GM21723 (cell line): Measurements from ENCODE around the gene RAMP2.
"Not testable (repeated sequence)": the region's sequence is repeated elsewhere in the genome, so short reads cannot be mapped to it uniquely, and the experiment has no call there.

ENCODE experiments used
- ATAC-seq: cut with Tn5 transposase; IDR thresholded peaks from one replicate; pipeline ENCODE4 v1.9.1; 2021; ENCODE audit warnings: mild to moderate bottlenecking, moderate library complexity; ENCODE audit not compliant: unreplicated experiment

Gene RAMP2

DNA sequence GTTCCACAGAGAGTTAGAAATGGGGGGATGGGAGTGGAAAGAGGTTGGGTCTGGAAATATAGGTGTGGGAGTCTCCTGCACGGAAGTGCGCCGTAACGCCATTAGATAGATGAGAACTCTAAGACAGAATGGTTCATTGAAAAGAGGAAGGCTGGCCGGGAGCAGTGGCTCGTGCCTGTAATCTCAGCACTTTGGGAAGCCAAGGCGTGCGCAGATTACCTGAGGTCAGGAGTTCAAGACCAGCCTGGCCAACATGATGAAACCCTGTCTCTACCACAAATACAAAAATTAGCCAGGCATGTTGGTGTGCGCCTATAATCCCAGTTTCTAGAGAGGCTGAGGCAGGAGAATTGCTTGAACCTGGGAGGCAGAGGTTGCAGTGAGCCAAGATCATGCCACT lies 7.0 kb downstream of the RAMP2 start:
- ATAC-seq = not testable (repeated sequence)

DNA sequence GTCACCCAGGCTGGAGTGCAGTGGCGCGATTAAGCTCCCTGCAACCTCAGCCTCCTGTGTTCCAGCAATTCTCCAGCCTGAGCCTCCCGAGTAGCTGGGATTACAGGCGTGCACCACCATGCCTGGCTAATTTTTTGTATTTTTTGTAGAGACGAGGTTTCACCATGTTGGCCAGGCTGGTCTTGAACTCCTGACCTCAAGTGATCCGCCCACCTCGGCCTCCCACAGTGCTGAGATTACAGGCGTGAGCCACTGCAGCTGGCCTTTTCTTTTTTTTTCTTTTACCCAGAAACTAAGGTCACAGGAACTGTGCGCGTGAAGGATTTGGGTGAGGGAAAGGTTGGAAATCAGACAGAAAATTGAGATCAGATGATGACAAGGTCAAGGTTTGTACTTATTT lies 8.9 kb downstream of the RAMP2 start:
- not testable (repeated sequence) for ATAC-seq

- ATAC-seq = no peak
Observed at GRCh38 chr17:42772945-42773289, 11.9 kb downstream of the RAMP2 start.

GRCh38 chr17:42773290-42774035 lies 12.4 kb downstream of the RAMP2 start, which contains the start of gene VPS25:
Gene VPS25 (plus strand): TSS chr17:42773449. CDS start chr17:42773476, 27 bp downstream.
- no peak for ATAC-seq

DNA sequence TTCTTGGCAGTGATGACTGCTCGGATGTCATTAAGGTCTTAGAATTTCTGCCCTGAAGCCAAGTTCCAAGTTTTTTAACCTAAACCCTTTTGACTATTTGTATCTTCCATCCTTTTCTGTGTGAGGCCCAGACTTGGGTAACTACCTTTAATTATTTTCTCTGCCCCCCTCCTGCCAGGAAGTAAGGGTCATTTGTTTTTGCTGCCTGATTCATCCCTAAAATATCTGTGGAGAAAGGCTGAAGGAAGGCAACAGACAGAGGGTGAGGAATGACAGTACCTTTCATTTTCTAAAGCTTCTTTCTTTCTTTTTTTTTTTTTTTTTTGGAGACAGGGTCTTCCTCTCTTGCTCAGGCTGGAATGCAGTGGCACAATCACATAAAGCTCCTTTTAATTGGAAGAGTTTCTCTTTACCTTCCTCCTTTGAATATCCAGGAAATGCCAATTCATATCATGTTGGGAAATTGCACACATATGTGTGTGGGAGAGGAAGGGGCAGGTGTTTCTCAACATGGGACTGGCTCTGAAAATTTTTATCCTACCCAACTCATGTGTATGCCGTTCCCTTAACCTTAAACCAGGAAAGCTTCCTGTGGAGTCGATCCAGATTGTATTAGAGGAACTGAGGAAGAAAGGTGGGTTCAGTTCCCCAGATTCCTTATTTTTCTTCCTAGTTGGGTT lies 13.2 kb downstream of the RAMP2 start:
- no peak for ATAC-seq

GRCh38 chr17:42775534-42776098 lies 14.6 kb downstream of the RAMP2 start:
- ATAC-seq = no peak

GRCh38 chr17:42778570-42778969 lies 17.5 kb downstream of the RAMP2 start:
- no peak for ATAC-seq

DNA sequence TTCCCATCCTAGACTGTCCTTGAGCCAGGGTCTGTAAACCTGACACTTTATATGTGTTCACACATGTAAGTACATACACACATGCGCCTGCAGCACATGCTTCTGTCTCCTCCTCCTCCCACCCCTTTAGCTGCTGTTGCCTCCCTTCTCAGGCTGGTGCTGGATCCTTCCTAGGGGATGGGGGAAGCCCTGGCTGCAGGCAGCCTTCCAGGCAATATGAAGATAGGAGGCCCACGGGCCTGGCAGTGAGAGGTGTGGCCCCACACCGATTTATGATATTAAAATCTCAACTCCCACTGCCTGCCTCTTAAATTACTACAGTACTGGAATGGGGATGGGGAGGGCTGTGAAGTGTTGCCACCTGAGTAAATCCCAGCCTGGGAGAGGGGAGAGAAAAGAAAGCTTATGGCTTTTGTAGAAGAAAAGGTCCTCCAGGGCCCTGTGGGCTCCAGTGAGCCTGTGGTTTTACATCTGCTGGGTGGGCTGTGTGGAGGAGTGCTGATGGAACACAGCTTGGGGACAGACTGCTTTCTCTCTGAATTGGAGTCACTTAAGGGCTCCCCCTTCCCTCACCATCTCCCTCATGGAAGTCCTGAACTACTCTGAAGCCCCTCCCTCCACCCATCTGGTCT lies 18.4 kb downstream of the RAMP2 start:
- ATAC-seq = no peak

DNA sequence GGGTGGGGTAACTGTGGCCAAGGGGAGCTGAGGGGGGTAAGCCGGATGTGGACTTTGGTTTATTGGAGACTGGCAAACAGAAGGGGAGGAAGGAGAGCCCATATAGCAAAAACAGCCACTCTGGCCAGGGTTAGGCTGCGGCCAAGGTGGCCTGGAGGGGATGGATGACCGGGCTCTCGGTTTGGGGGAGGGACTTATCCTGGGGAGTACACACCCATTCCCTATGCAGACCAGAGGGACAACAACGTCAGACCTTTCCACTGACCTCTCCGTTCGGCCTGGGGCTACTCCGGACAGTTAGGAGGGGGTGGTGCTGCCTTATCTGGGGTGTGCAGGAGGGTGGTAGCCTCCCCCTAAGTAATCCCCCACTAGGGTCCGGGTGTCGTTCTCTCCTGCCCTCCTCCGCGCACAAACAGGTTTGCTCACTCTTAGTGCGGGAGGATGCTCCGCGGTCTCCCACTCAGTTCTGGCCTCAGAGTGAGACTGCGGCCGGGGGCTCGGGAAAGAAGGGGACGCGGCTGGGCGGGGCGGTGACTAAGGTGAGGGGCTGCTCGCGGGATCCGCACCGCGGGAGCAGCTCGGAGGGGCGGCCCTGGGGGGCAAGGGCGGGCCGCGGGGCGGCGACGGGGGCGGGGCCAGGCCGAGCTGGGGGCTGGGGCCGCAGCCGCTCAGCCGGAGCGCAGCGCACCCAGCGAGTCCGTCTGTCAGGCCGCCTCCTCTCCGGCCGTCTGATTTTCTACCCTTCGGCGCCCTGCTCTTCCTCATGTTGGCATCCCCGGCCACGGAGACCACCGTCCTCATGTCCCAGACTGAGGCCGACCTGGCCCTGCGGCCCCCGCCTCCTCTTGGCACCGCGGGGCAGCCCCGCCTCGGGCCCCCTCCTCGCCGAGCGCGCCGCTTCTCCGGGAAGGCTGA lies 19.2 kb downstream of the RAMP2 start, which contains the start of gene WNK4:
WNK4 (plus strand) TSS at position 675 of the 915 bp plus-strand sequence; CDS start at position 764, 89 bp downstream.
- ATAC-seq = no peak

GRCh38 chr17:42780851-42781638 lies 20.0 kb downstream of the RAMP2 start:
- no peak for ATAC-seq

DNA sequence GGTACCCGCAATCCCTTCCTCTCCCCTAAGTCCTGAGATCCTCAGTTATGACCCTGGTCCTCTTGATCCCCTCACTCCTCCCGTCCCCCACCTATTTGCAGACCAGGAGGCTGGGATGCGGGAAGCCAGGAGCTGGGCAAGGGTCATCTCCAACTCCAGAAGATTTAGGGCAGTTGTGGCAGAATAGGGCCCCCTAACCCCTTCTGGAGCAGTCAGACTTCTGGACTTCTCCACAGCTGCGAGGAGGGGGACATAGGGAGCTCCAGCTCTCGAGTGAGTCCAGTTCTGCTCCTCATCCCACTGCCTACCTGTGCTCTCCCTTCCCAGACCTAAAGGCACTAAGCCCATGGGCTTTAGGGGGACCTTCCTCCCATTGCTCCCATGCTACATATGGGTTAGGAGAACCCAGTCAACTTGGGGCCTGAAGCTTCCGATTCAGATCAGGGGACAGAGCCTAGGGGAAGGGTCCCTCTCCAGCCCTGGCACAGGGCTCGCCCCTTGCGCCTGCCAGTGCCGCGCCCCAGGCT lies 20.7 kb downstream of the RAMP2 start:
- no peak for ATAC-seq

DNA sequence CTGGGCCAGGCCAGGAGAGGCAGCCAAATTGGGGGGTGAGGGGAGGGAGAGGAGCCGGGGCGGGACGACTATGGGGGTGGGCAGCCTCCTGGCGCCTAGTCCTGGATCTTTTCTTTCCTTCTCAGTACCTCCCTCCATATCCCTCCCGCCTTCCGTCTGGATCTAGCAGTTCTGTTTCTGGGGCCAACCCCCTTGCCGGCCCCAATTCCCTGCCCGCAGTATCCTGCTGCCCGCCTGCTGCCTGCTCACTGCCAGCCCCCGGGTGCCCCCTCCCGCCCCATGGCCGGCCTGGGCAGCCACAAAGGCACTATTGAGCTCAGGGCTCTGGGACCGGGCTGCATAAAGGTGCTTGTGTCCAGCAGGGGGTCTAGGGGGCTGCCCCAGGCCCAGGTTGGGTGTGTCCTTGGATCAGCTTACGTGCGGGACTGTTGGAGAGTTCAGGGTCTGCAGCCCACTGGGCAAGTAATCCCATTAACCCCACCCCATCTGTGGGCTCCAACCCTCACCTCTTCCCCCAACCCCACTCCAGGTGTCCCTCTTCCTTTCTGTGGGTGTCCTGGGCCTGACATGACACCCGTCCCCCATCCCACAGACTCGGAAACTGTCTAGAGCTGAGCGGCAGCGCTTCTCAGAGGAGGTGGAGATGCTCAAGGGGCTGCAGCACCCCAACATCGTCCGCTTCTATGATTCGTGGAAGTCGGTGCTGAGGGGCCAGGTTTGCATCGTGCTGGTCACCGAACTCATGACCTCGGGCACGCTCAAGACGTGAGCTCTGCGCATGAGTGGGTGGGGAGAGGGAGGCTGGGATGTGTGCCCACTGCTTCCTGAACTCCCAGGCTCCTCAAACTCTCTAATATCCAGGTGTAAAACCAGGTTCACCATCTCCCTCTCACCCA lies 21.4 kb downstream of the RAMP2 start:
- no peak for ATAC-seq

GRCh38 chr17:42783062-42783790 lies 22.2 kb downstream of the RAMP2 start:
- ATAC-seq = no peak

- no peak for ATAC-seq
Observed at GRCh38 chr17:42783791-42784138, 22.7 kb downstream of the RAMP2 start.

DNA sequence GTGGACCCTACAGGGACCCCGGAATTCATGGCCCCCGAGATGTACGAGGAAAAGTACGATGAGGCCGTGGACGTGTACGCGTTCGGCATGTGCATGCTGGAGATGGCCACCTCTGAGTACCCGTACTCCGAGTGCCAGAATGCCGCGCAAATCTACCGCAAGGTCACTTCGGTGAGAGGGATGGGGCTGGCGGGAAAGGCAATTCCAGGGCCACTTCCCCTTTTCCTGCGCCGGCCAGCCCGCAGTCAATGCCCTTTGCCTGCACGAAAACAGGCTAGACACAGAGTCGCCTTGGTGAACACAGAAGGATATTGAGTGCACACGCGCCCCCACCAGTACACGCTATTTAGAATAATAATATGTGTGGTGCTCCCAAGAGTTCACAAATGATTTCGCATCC lies 23.4 kb downstream of the RAMP2 start:
- no peak for ATAC-seq

DNA sequence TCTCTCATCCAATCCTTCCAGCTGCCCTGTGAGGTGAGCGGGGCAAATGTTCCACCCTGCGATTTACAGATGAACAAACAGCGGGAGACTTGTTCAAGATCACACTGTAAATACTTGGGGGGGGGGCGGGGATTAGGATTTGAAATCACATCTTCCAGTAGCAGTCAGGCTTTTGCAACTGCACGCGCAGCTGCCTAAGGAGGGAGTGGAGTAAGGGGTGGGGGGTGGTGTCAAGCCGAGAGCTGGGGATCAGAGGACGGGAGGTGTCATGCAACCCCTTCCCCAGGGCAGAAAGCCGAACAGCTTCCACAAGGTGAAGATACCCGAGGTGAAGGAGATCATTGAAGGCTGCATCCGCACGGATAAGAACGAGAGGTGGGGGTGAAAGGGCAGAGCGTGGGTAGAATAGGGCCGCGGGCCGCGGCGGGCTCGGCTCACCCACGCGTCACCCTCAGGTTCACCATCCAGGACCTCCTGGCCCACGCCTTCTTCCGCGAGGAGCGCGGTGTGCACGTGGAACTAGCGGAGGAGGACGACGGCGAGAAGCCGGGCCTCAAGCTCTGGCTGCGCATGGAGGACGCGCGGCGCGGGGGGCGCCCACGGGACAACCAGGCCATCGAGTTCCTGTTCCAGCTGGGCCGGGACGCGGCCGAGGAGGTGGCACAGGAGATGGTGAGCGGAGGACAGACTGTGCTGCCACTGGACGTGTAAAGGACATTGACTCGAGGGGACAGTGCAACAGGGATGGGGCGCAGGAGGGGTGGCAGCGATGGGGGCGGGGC lies 24.0 kb downstream of the RAMP2 start:
- ATAC-seq = no peak

DNA sequence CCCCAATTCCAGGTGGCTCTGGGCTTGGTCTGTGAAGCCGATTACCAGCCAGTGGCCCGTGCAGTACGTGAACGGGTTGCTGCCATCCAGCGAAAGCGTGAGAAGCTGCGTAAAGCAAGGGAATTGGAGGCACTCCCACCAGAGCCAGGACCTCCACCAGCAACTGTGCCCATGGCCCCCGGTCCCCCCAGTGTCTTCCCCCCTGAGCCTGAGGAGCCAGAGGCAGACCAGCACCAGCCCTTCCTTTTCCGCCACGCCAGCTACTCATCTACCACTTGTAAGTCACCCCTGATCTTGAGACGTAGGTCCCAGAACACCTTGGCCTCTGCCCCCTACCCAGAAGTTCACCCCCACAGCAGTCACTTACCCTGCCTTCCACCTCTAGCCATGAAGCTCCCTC lies 26.2 kb downstream of the RAMP2 start:
- no peak for ATAC-seq
